HCEC 1CT (cell line): ENCODE measurements around the gene CALML3.
A peak's percentile ranks its signal among the peaks of the same experiment; 100 is the strongest.

Experiments used
- DNase-seq: peaks from one replicate; pipeline ENCODE4 v3.0.0-alpha.2; 2017

CALML3 gene

DNA sequence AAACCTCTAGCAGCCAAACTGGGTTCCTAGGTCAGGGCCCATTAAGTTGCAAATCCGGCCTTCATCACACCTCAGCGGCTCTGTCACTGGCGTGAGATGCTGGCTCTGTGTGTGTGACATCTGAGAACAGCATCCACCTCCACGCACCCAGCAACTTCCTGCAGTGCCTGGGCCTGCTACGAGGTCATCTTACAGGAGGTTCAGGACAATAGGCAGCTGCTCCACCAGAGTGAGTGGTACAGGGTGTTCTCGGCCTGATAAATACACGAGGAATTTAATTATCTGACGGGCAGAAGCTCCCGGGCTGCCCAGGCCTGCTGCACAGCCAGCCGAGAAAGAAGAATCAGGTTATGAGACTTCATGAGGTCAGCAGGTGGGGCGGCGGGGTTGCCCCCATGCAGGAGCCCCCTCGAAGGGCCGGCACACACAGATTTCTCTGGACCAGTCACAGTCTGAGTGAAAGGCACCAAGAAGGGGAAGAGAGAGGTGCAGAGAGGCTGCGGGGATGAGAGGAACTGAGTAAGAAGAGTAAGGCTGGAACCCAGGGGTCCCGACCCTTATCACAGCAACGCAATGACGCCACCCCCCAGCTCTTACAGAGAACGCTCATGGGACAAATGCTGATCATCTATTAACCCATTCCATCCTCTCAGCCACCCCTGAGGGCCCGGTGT lies 49.3 kb downstream of the CALML3 start:
- no peak for DNase-seq

DNA sequence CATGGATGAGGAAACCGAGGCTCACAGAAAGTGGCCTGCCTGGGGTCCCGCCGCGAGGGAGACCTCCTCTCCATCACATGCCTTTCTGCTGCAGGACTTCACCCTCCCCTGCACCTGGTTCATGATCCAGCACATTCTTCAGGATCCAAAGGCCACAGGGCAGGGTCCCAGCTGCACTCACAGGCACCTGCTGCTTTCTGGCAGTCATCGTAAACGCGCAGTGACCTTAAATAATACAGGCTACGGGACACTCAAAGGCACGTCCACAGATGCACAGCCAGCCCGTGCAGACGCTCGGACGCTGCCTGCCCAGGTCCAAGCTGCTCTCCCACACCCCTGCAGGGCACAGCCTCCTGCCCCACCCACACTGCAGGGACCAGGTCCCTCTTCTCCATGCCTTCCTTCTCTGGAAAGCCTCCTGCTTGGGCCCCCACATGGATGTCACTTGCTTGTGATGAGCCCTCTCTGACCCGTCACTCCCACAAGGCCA lies 49.9 kb downstream of the CALML3 start:
- no peak for DNase-seq

DNA sequence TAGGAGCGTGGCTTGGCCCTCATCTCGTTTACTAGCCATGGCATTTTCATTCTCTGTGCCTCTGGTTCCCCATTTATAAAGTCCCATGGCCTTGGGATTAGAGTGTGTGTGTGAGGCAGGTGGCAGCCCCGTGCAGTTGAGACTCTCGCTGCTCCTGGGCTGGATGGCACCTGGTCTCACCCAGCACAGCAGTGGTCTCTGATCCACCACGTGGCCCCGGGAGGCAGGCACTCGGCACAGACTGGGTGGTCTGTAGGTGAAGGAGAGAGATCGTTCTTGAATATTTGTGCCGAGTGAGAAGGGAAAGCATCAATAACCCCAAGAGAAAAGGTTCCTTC lies 50.4 kb downstream of the CALML3 start:
- DNase-seq, result no peak

DNA sequence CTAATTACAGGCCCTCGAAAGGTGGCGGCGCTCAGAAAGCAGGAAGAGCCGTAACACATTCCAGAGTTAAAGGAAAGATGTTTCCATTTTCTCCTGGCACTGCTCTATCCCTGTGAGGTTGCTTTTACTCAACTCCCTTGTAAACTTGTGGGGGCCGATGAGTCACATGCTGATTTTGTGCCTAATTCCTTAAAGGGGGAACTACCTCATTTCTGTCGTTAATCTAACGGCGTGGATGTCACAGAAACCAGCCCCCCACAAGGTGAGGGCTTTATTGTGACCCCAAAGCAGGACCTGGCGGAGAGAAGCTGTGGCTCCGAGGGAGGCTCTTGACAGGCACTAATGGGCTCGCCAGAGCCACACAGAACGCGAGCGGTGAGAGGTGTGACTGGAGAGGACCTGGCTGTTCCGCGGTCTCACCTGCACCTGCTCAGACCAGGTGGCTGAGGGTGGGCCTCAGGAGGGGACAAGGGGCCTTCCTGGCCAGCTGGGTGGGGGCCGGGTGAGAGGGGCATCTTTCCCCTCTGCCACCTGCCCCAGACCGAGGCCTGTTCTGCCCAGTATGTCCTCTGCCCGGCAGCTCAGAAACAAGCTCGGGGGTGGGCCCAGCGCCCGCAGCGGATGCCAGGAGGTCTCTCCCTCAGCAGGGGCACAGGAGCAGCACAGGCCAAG lies 50.9 kb downstream of the CALML3 start:
- DNase-seq, result peak; percentile 64

DNA sequence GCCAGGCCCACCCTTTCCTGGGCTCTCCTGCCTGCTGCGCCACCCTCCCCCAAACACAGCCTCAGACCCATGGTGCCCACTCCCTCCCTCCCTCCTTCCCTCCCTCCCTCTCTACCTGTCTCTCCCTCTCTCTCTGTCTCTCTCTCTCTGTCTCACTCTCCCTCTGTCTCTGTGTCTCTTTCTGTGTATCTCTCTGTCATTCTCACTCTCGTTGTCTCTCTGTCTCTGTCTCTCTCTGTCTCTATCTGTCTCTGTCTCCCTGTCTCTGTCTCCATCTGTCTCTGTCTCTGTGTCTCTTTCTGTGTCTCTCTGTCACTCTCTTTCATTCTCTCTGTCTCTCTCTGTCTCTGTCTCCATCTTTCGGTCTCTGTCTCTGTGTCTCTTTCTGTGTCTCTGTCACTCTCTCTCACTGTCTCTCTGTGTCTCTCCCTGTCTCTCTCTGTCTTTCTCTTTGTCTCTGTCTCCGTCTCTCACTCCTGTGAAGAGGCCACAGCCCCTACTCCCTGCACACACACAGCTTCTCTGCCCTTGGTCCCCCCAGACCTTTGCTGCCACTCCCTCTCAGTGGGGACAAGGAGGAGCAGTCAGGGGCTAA lies 51.5 kb downstream of the CALML3 start:
- no peak for DNase-seq
